ENCODE measurements around the gene SUSD6.

- no peak for TF ChIP-seq POLR2A (IDR thresholded peaks at IDR 0.05)
- TF ChIP-seq CTCF (IDR thresholded peaks at IDR 0.05) = no peak
Observed at GRCh38 chr14:69665631-69666030, 54.2 kb downstream of the SUSD6 start.
